RCC 7860 (cell line): ENCODE data around the gene PKLR.
"Not testable (repeated sequence)": the region's sequence is repeated elsewhere in the genome, so short reads cannot be mapped to it uniquely, and the experiment has no call there.

Experiments
- DNase-seq: peaks from one replicate; pipeline ENCODE4 v3.0.0-alpha.2; 2015; ENCODE audit warnings: low spot score
- FAIRE-seq: peaks from 2 replicates; lab custom pipeline; 2012; peaks lifted over from hg19 to GRCh38; lab: Jason Lieb, UNC

Gene PKLR

GRCh38 chr1:155319536-155319935, 18.3 kb upstream of the PKLR start:
- DNase-seq, result no peak
- FAIRE-seq, result no peak

GRCh38 chr1:155318082-155318481, 16.8 kb upstream of the PKLR start:
- DNase-seq (no peak), FAIRE-seq (no peak)

GRCh38 chr1:155316922-155317321, 15.7 kb upstream of the PKLR start:
- FAIRE-seq, result no peak
- no peak for DNase-seq

GRCh38 chr1:155313261-155313660, 12.0 kb upstream of the PKLR start:
- DNase-seq (no peak), FAIRE-seq (no peak)

- DNase-seq (no peak), FAIRE-seq (no peak)
Measured at GRCh38 chr1:155309423-155310021, 8.3 kb upstream of the PKLR start.

GRCh38 chr1:155308493-155309422, 7.5 kb upstream of the PKLR start, which contains the start of gene FDPS:
FDPS (plus strand) TSS chr1:155308866; CDS start chr1:155309790, 924 bp downstream.
- DNase-seq (peak; percentile 98), FAIRE-seq (peak; percentile 91)

- peak; percentile 23 for DNase-seq
- no peak for FAIRE-seq
Measured at GRCh38 chr1:155307247-155307740, 6.1 kb upstream of the PKLR start.

- FAIRE-seq, result no peak
- DNase-seq, result no peak
Measured at GRCh38 chr1:155305881-155306391, 4.7 kb upstream of the PKLR start.

- DNase-seq (peak; percentile 61), FAIRE-seq (peak; percentile 36)
Measured at GRCh38 chr1:155304558-155305063, 3.4 kb upstream of the PKLR start.

- DNase-seq, result no peak
- FAIRE-seq, result no peak
Measured at GRCh38 chr1:155300553-155301329, 497 bp downstream of the PKLR start.

- DNase-seq (no peak), FAIRE-seq (no peak)
Measured at GRCh38 chr1:155300024-155300423, 1.2 kb downstream of the PKLR start.

- FAIRE-seq (no peak), DNase-seq (no peak)
Measured at GRCh38 chr1:155297384-155297783, 3.9 kb downstream of the PKLR start.

GRCh38 chr1:155296661-155297060, 4.6 kb downstream of the PKLR start:
- FAIRE-seq, result no peak

GRCh38 chr1:155295942-155296267, 5.3 kb downstream of the PKLR start:
- FAIRE-seq (no peak), DNase-seq (no peak)

More at GRCh38 chr1:155296661-155297060, 4.6 kb downstream of the PKLR start:
- no peak for DNase-seq

GRCh38 chr1:155295183-155295941, 5.9 kb downstream of the PKLR start:
- DNase-seq (no peak), FAIRE-seq (no peak)

- DNase-seq, result no peak
- FAIRE-seq, result no peak
Measured at GRCh38 chr1:155294520-155295182, 6.6 kb downstream of the PKLR start.

- DNase-seq (no peak), FAIRE-seq (no peak)
Measured at GRCh38 chr1:155293086-155293749, 8.0 kb downstream of the PKLR start.

- DNase-seq, FAIRE-seq: not testable (repeated sequence)
Measured at GRCh38 chr1:155291006-155291405, 10.2 kb downstream of the PKLR start.

- DNase-seq (no peak), FAIRE-seq (no peak)
Measured at GRCh38 chr1:155287987-155288543, 13.2 kb downstream of the PKLR start.
